Astrocyte (in vitro differentiated cells and primary cell): ENCODE results near the gene RBPJ.

Experiments
- CTCF ChIP-seq: IDR thresholded peaks from 2 replicates; pipeline ENCODE4 v1.5.1; 2011; ENCODE audit warnings: low read depth, mild to moderate bottlenecking, inconsistent platforms, low read length, moderate library complexity; ENCODE audit not compliant: insufficient read depth
- EZH2 ChIP-seq: IDR thresholded peaks from 2 replicates; pipeline ENCODE4 v1.6.1; 2012; ENCODE audit warnings: mild to moderate bottlenecking, low read length, inconsistent platforms; ENCODE audit not compliant: insufficient read depth

GRCh38 chr4:26406346-26406975 lies 85.6 kb downstream of the RBPJ start:
- TF ChIP-seq CTCF: no peak
- TF ChIP-seq EZH2: no peak
